CD4-positive, alpha-beta memory T cell (primary cell): Measurements from ENCODE around the gene C7. TPM values are rescaled to one million over a fixed set of nuclear protein-coding genes. Genes with fewer than 3 reads are reported as not detected.

Source experiments
- CTCF ChIA-PET: fragments of 350-600 bp; sonication (Branson Sonifier 250); formaldehyde crosslinking; loops from one replicate; lab custom pipeline; 2021; ENCODE audit warnings: inconsistent platforms; ENCODE audit not compliant: partially characterized antibody; lab: Charles Lee
- POLR2A ChIA-PET: fragments of 350-600 bp; sonication (Branson Sonifier 250); formaldehyde crosslinking; loops from one replicate; lab custom pipeline; 2021; ENCODE audit not compliant: partially characterized antibody; lab: Charles Lee
- DNase-seq, 5 donors: peaks; one replicate each; pipeline versions ENCODE4 v3.0.0 to v3.0.0-alpha.2; 2020 to 2022; ENCODE audit warnings: mixed read lengths in 1 of 5
- H3K27ac ChIP-seq: one replicate; pipeline ENCODE4 v1.7.0; 2013; ENCODE audit warnings: low read depth, low read length
- H3K27me3 ChIP-seq: 2 replicates; pipeline ENCODE4 v1.7.0; 2013; ENCODE audit warnings: mild to moderate bottlenecking, low read length, moderate library complexity; ENCODE audit not compliant: insufficient read depth
- H3K36me3 ChIP-seq: 2 replicates; pipeline ENCODE4 v1.7.0; 2013; ENCODE audit warnings: mild to moderate bottlenecking, low read length, moderate library complexity; ENCODE audit not compliant: insufficient read depth
- H3K4me1 ChIP-seq: 2 replicates; pipeline ENCODE4 v1.7.0; 2013; ENCODE audit warnings: mild to moderate bottlenecking, low read length, moderate library complexity; ENCODE audit not compliant: insufficient read depth
- H3K4me3 ChIP-seq, 2 donors: one replicate each; pipeline ENCODE4 v1.7.0; 2013; ENCODE audit warnings: low read length in 2 of 2, mild to moderate bottlenecking in 1 of 2
- H3K9me3 ChIP-seq, 2 donors: one replicate each; pipeline ENCODE4 v1.7.0; 2013; ENCODE audit warnings: low read length in 2 of 2, control low read depth in 1 of 2; ENCODE audit not compliant: control insufficient read depth in 1 of 2
- H3K27ac Mint-ChIP-seq, 7 donors: one replicate each; pipeline ENCODE4 v1.8.0; 2020 to 2021; ENCODE audit warnings: mixed read lengths in 7 of 7, mild to moderate bottlenecking in 6 of 7, inconsistent platforms in 3 of 7, moderate library complexity in 3 of 7
- H3K27me3 Mint-ChIP-seq, 2 donors: one replicate each; pipeline ENCODE4 v1.8.0; 2020 to 2021; ENCODE audit warnings: mixed read lengths in 2 of 2
- H3K36me3 Mint-ChIP-seq, 2 donors: one replicate each; pipeline ENCODE4 v1.8.0; 2020 to 2021; ENCODE audit warnings: mixed read lengths in 2 of 2, inconsistent platforms in 1 of 2, mild to moderate bottlenecking in 1 of 2
- H3K4me1 Mint-ChIP-seq, 4 donors: one replicate each; pipeline ENCODE4 v1.8.0; 2020 to 2021; ENCODE audit warnings: mixed read lengths in 4 of 4, mild to moderate bottlenecking in 1 of 4
- H3K4me3 Mint-ChIP-seq, 8 donors: one replicate each; pipeline ENCODE4 v1.8.0; 2020 to 2021; ENCODE audit warnings: mixed read lengths in 8 of 8, mild to moderate bottlenecking in 7 of 8, moderate library complexity in 6 of 8, inconsistent platforms in 3 of 8
- H3K9me3 Mint-ChIP-seq, 8 donors: one replicate each; pipeline ENCODE4 v1.8.0; 2020 to 2021; ENCODE audit warnings: mixed read lengths in 8 of 8, mild to moderate bottlenecking in 5 of 8, inconsistent platforms in 3 of 8, moderate library complexity in 1 of 8
- intact Hi-C: fragments of 100-400 bp; cut with micrococcal nuclease; formaldehyde crosslinking; loops from one replicate; pipeline ENCODE4 v1.15.1; 2023
- polyA plus RNA-seq, 2 donors: library from polyadenylated mRNA; unstranded; fragments of 300-500 nt; fragmentation: Illumina TruSeq; gene quantifications; one replicate each; pipeline ENCODE4 v1.2.3, GENCODE V29; 2021
- total RNA-seq, 2 experiments: library from RNA; stranded (reverse); gene quantifications; one replicate each; pipeline ENCODE4 v1.2.3, GENCODE V29; 2021

The C7 gene
- total and polyA plus RNA-seq, 4 experiments from 2014 or later = not detected

- Mint-ChIP-seq H3K36me3 (no peaks in the 10 kb centered on the region), H3K27ac (no peak overlapping the region), H3K4me3 (no peak overlapping the region), H3K9me3 (peaks cover 0 to 2% (median 0%) of the 10 kb centered on the region in 8 donors), H3K4me1 (no peaks in the 10 kb centered on the region), H3K27me3 (peaks cover 1 to 9% of the 10 kb centered on the region in 2 donors)
- Histone ChIP-seq H3K36me3 (no peaks in the 10 kb centered on the region), H3K27me3 (no peaks in the 10 kb centered on the region), H3K4me1 (no peaks in the 10 kb centered on the region), H3K27ac (no peak overlapping the region), H3K9me3 (no peaks in the 10 kb centered on the region), H3K4me3 (no peak overlapping the region)
- no peak for DNase-seq
- ChIA-PET CTCF (no interaction called here), POLR2A (no interaction called here)
- intact Hi-C loops = no loop called here
Measured at GRCh38 chr5:40999142-40999541, 89.8 kb downstream of the C7 start.

GRCh38 chr5:40999966-41000365 is 90.7 kb downstream of the C7 start:
- Mint-ChIP-seq H3K27me3 (peaks cover 1 to 9% of the 10 kb centered on the region in 2 donors), H3K36me3 (no peaks in the 10 kb centered on the region), H3K4me1 (no peaks in the 10 kb centered on the region), H3K4me3 (no peak overlapping the region), H3K27ac (no peak overlapping the region), H3K9me3 (peaks cover 0 to 2% (median 0%) of the 10 kb centered on the region in 8 donors)
- no peak for DNase-seq
- Histone ChIP-seq H3K27ac (no peak overlapping the region), H3K36me3 (no peaks in the 10 kb centered on the region), H3K9me3 (no peaks in the 10 kb centered on the region), H3K4me3 (no peak overlapping the region), H3K4me1 (no peaks in the 10 kb centered on the region), H3K27me3 (no peaks in the 10 kb centered on the region)
- ChIA-PET POLR2A (no interaction called here), CTCF (no interaction called here)
- intact Hi-C loops = no loop called here

GRCh38 chr5:41003670-41004376 is 94.5 kb downstream of the C7 start:
- H3K9me3 Mint-ChIP-seq = peaks cover 0 to 4% (median 0%) of the 10 kb centered on the region in 8 donors
- ChIA-PET CTCF (no interaction called here), POLR2A (no interaction called here)
- H3K4me3 Mint-ChIP-seq = no peak overlapping the region
- H3K27me3 ChIP-seq = no peaks in the 10 kb centered on the region
- no peaks in the 10 kb centered on the region for H3K4me1 Mint-ChIP-seq
- no peak overlapping the region for H3K4me3 ChIP-seq
- no peak for DNase-seq
- no peaks in the 10 kb centered on the region for H3K36me3 Mint-ChIP-seq
- H3K27ac ChIP-seq = no peak overlapping the region
- intact Hi-C loops = no loop called here
- H3K27me3 Mint-ChIP-seq = peaks cover 1 to 4% of the 10 kb centered on the region in 2 donors
- H3K9me3 ChIP-seq = no peaks in the 10 kb centered on the region
- no peak overlapping the region for H3K27ac Mint-ChIP-seq
- no peaks in the 10 kb centered on the region for H3K36me3 ChIP-seq
- no peaks in the 10 kb centered on the region for H3K4me1 ChIP-seq

GRCh38 chr5:41004931-41005330 is 95.6 kb downstream of the C7 start:
- Histone ChIP-seq H3K4me3 (no peak overlapping the region), H3K27ac (no peak overlapping the region), H3K36me3 (no peaks in the 10 kb centered on the region), H3K4me1 (no peaks in the 10 kb centered on the region), H3K9me3 (no peaks in the 10 kb centered on the region), H3K27me3 (no peaks in the 10 kb centered on the region)
- CTCF ChIA-PET = no interaction called here
- no peak overlapping the region for H3K4me3 Mint-ChIP-seq
- peaks cover 0 to 4% (median 0%) of the 10 kb centered on the region in 8 donors for H3K9me3 Mint-ChIP-seq
- DNase-seq = no peak
- H3K27ac Mint-ChIP-seq = no peak overlapping the region
- no peaks in the 10 kb centered on the region for H3K36me3 Mint-ChIP-seq
- POLR2A ChIA-PET = no interaction called here
- H3K27me3 Mint-ChIP-seq = peaks cover 0 to 2% of the 10 kb centered on the region in 2 donors
- intact Hi-C loops = no loop called here
- no peaks in the 10 kb centered on the region for H3K4me1 Mint-ChIP-seq

- H3K4me3 Mint-ChIP-seq = no peak overlapping the region
- H3K27ac ChIP-seq = no peak overlapping the region
- intact Hi-C loops = no loop called here
- no peaks in the 10 kb centered on the region for H3K4me1 Mint-ChIP-seq
- CTCF ChIA-PET = no interaction called here
- H3K4me3 ChIP-seq = no peak overlapping the region
- no peak overlapping the region for H3K27ac Mint-ChIP-seq
- no peaks in the 10 kb centered on the region for H3K27me3 Mint-ChIP-seq
- H3K9me3 ChIP-seq = no peaks in the 10 kb centered on the region
- POLR2A ChIA-PET = no interaction called here
- DNase-seq = no peak
- no peaks in the 10 kb centered on the region for H3K36me3 Mint-ChIP-seq
- H3K4me1 ChIP-seq = no peaks in the 10 kb centered on the region
- H3K9me3 Mint-ChIP-seq = peaks cover 0 to 8% (median 0%) of the 10 kb centered on the region in 8 donors
- no peaks in the 10 kb centered on the region for H3K27me3 ChIP-seq
- no peaks in the 10 kb centered on the region for H3K36me3 ChIP-seq
Measured at GRCh38 chr5:41009232-41009631, 99.9 kb downstream of the C7 start.

- CTCF ChIA-PET = no interaction called here
- no peak for DNase-seq
- H3K4me1 ChIP-seq = no peaks in the 10 kb centered on the region
- H3K9me3 ChIP-seq = no peaks in the 10 kb centered on the region
- H3K4me1 Mint-ChIP-seq = no peaks in the 10 kb centered on the region
- H3K4me3 Mint-ChIP-seq = no peak overlapping the region
- peaks cover 0 to 2% of the 10 kb centered on the region in 2 donors for H3K27me3 Mint-ChIP-seq
- POLR2A ChIA-PET = no interaction called here
- intact Hi-C loops = no loop called here
- no peaks in the 10 kb centered on the region for H3K36me3 ChIP-seq
- H3K4me3 ChIP-seq = no peak overlapping the region
- no peak overlapping the region for H3K27ac Mint-ChIP-seq
- peaks cover 0 to 6% (median 0%) of the 10 kb centered on the region in 8 donors for H3K9me3 Mint-ChIP-seq
- H3K27me3 ChIP-seq = no peaks in the 10 kb centered on the region
- no peak overlapping the region for H3K27ac ChIP-seq
- no peaks in the 10 kb centered on the region for H3K36me3 Mint-ChIP-seq
Measured at GRCh38 chr5:41010572-41010971, 101.3 kb downstream of the C7 start.

GRCh38 chr5:41012318-41012717 is 103.0 kb downstream of the C7 start:
- H3K36me3 ChIP-seq = no peaks in the 10 kb centered on the region
- Mint-ChIP-seq H3K4me3 (no peak overlapping the region), H3K36me3 (no peaks in the 10 kb centered on the region), H3K4me1 (no peaks in the 10 kb centered on the region), H3K27me3 (peaks cover 0 to 5% of the 10 kb centered on the region in 2 donors), H3K9me3 (peaks cover 0 to 3% (median 0%) of the 10 kb centered on the region in 8 donors), H3K27ac (no peak overlapping the region)
- H3K4me3 ChIP-seq = no peak overlapping the region
- H3K27me3 ChIP-seq = no peaks in the 10 kb centered on the region
- ChIA-PET POLR2A (no interaction called here), CTCF (no interaction called here)
- H3K9me3 ChIP-seq = no peaks in the 10 kb centered on the region
- H3K27ac ChIP-seq = no peak overlapping the region
- no peaks in the 10 kb centered on the region for H3K4me1 ChIP-seq
- intact Hi-C loops = no loop called here
- DNase-seq = no peak
